Endothelial cell (in vitro differentiated cells): ENCODE measurements around the gene C1orf174. TPM values are rescaled to one million over a fixed set of nuclear protein-coding genes. Genes with fewer than 3 reads are reported as not detected.

Experiments used
- DNase-seq: peaks from one replicate; pipeline ENCODE4 v3.0.0; 2021; ENCODE audit warnings: low spot score
- H3K27ac Mint-ChIP-seq: one replicate; pipeline ENCODE4 v1.8.0; 2021; ENCODE audit warnings: mixed read lengths, inconsistent platforms; ENCODE audit not compliant: unreplicated experiment
- H3K27me3 Mint-ChIP-seq: one replicate; pipeline ENCODE4 v1.8.0; 2021; ENCODE audit warnings: mild to moderate bottlenecking, moderate library complexity, mixed read lengths, inconsistent platforms; ENCODE audit not compliant: unreplicated experiment
- H3K36me3 Mint-ChIP-seq: one replicate; pipeline ENCODE4 v1.8.0; 2021; ENCODE audit warnings: mild to moderate bottlenecking, low read depth, mixed read lengths, inconsistent platforms; ENCODE audit not compliant: unreplicated experiment
- H3K4me1 Mint-ChIP-seq: one replicate; pipeline ENCODE4 v1.8.0; 2021; ENCODE audit warnings: mild to moderate bottlenecking, mixed read lengths, inconsistent platforms; ENCODE audit not compliant: unreplicated experiment
- H3K4me3 Mint-ChIP-seq: one replicate; pipeline ENCODE4 v1.8.0; 2021; ENCODE audit warnings: mild to moderate bottlenecking, mixed read lengths, inconsistent platforms; ENCODE audit not compliant: unreplicated experiment
- H3K9me3 Mint-ChIP-seq: one replicate; pipeline ENCODE4 v1.8.0; 2021; ENCODE audit warnings: mixed read lengths, inconsistent platforms; ENCODE audit not compliant: unreplicated experiment
- total RNA-seq: library from RNA; stranded (reverse); fragmentation: NEBNext Ultra II Directional; extraction: Animal tissue kit (Norgen Biotek cat#: 25700); gene quantifications from one replicate; pipeline ENCODE4 v1.2.1, GENCODE V29; 2021; ENCODE audit not compliant: unreplicated experiment
- TF ChIP-seq, protein P1 (sequence below): fragments of 200-600 bp; sonication (generic); IDR thresholded peaks from one replicate; pipeline ENCODE4 v1.5.0; 2021; ENCODE audit warnings: antibody characterized with exemption; ENCODE audit not compliant: unreplicated experiment

The C1orf174 gene
- total RNA-seq, 1 donor from 2014 or later, result 25.6 TPM

DNA sequence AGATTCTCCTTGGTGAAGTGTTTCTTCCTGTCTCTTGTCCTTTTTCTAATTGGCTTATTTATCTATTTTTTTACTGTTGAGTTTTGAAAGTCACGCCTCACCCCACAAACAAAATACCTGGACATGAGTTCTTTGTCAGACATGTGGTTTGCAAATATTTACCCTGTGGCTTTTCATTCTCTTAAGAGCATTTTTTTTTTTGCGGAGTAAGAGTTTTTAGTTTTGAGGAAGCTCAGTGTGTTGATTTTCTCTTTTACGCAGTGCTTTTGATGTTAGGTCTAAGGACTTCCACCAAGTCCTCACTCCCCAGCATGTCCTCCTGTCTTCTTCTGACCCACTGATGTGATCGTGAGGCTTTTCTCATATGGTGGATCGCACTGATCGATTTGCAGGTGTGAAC, 35.2 kb downstream of the C1orf174 start:
- Mint-ChIP-seq H3K4me1 (no peaks in the 10 kb centered on the region), H3K27ac (no peak overlapping the region), H3K27me3 (peaks cover 7% of the 10 kb centered on the region)

DNA sequence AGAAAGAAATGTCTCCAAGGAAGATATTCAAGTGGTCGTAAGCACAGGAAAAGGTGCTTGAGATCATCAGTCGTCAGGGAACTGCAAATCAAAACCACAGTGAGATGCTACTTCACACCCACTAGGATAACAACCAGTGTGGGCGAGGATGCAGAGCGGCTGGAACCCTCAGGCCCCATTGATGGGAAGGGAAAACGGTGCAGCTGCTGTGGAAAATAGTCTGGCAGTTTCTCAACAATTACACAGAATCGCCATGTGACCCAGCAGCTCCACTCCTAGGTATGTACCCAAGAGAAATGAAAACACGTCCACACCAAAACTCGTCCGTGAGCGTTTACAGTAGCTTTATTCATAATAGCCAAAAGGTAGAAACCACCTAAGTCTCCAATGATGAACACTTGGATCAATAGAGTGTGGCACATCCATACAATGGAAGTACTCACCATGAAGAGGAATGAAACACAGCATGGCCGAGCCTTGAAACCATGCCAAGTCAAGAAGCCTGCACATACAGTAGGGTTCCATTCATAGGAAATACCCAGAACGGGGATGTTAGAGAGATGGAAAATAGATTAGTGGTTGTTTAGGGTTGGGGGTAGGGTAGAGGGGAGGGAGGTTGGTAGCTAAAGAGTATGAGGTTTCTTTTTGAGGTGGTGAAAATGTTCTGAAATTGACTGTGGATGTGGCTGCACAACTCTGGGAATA, 36.7 kb downstream of the C1orf174 start:
- Mint-ChIP-seq H3K27me3 (peaks cover 7% of the 10 kb centered on the region), H3K27ac (no peak overlapping the region), H3K4me3 (no peak overlapping the region), H3K4me1 (no peaks in the 10 kb centered on the region), H3K36me3 (peaks cover 4% of the 10 kb centered on the region), H3K9me3 (no peaks in the 10 kb centered on the region)
- TF ChIP-seq, protein P1, sequence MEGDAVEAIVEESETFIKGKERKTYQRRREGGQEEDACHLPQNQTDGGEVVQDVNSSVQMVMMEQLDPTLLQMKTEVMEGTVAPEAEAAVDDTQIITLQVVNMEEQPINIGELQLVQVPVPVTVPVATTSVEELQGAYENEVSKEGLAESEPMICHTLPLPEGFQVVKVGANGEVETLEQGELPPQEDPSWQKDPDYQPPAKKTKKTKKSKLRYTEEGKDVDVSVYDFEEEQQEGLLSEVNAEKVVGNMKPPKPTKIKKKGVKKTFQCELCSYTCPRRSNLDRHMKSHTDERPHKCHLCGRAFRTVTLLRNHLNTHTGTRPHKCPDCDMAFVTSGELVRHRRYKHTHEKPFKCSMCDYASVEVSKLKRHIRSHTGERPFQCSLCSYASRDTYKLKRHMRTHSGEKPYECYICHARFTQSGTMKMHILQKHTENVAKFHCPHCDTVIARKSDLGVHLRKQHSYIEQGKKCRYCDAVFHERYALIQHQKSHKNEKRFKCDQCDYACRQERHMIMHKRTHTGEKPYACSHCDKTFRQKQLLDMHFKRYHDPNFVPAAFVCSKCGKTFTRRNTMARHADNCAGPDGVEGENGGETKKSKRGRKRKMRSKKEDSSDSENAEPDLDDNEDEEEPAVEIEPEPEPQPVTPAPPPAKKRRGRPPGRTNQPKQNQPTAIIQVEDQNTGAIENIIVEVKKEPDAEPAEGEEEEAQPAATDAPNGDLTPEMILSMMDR, result no peak
- no peak for DNase-seq

More for the DNA sequence above, 35.2 kb downstream of the C1orf174 start:
- H3K36me3 Mint-ChIP-seq, result peaks cover 10% of the 10 kb centered on the region
- no peak for DNase-seq
- H3K9me3 Mint-ChIP-seq, result no peaks in the 10 kb centered on the region
- H3K4me3 Mint-ChIP-seq, result no peak overlapping the region
- TF ChIP-seq, protein P1, result no peak

DNA sequence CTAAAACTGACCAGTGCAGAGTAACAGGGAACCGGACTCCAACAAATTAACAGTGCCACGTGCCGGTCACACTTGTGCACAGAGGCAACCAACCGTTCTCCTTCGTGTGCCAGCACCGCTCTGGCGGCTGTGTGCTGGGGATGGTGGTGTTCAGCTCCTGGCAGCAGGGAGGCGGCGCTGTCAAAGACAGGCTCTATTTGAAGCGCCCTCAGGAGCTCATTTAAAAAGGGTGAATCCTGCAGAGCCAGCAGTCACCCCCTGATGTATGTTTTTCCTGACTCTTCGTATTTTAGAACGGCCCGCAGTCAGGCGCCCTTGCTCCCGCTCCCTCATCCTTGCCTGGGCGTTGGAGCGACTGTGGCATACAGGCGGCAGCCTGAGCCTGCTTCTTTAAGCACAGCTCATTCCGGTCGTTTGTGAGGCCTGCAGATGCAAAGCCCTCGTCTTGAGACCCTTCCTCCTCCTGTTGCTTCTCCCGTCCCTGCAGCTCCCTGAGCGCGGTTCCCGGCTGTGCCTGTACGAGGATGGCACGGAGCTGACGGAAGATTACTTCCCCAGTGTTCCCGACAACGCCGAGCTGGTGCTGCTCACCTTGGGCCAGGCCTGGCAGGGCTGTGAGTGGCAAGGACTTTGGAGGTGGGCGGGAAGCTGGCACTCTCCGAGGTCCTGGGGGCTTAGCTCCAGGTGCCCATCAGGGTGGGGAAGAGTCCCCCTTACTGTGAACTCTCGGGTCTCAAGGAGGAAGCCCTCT, 41.7 kb downstream of the C1orf174 start:
- peak overlapping the region; percentile 84 for H3K4me3 Mint-ChIP-seq
- TF ChIP-seq, protein P1, result no peak
- DNase-seq, result peak; percentile 18
- no peaks in the 10 kb centered on the region for H3K4me1 Mint-ChIP-seq
- H3K9me3 Mint-ChIP-seq, result no peaks in the 10 kb centered on the region
- peaks cover 4% of the 10 kb centered on the region for H3K36me3 Mint-ChIP-seq
- H3K27me3 Mint-ChIP-seq, result peaks cover 2% of the 10 kb centered on the region
- no peak overlapping the region for H3K27ac Mint-ChIP-seq

DNA sequence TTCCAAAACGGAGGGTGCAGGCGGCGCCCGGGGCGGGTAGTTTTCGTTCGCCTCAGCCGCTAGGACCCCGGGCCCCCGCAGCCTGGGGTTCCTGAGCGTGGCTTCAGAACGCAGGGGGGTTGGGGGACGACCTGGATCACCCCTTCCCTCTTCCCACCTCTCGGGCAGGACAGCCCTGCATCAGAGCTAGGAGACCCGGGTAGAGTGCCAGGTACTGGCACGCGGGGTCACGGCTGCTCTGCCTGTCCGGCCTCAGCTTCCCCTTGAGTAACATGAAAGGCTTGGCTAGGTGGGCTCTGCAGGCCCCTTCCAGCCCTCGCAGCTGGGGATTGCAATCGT, 42.3 kb downstream of the C1orf174 start:
- no peak for DNase-seq
- Mint-ChIP-seq H3K36me3 (peaks cover 4% of the 10 kb centered on the region), H3K9me3 (no peaks in the 10 kb centered on the region), H3K27ac (no peak overlapping the region), H3K4me3 (peak overlapping the region; percentile 96), H3K27me3 (peaks cover 2% of the 10 kb centered on the region), H3K4me1 (no peaks in the 10 kb centered on the region)
- TF ChIP-seq, protein P1, result no peak
